H9 (cell line): Measurements from ENCODE around the gene KCNMB2. TPM values are rescaled to one million over a fixed set of nuclear protein-coding genes. Genes with fewer than 3 reads are reported as not detected.

Experiments
- DNase-seq: peaks from one replicate; pipeline ENCODE4 v3.0.0-alpha.2; 2017
- H2AFZ ChIP-seq: one replicate; pipeline ENCODE4 v1.6.1; 2013; ENCODE audit warnings: mild to moderate bottlenecking, low read length, control low read depth, moderate library complexity
- H2AK5ac ChIP-seq: 2 replicates; pipeline ENCODE4 v1.6.1; 2013; ENCODE audit warnings: low read length, control low read depth, mixed read lengths; ENCODE audit not compliant: insufficient read length
- H2BK120ac ChIP-seq: one replicate; pipeline ENCODE4 v1.6.1; 2013; ENCODE audit warnings: low read depth, mild to moderate bottlenecking, low read length, control low read depth, inconsistent platforms; ENCODE audit not compliant: poor library complexity, severe bottlenecking
- H2BK12ac ChIP-seq: 2 replicates; pipeline ENCODE4 v1.6.1; 2013; ENCODE audit warnings: low read length, control low read depth, mixed read lengths, low read depth; ENCODE audit not compliant: insufficient read length
- H2BK15ac ChIP-seq: 2 replicates; pipeline ENCODE4 v1.6.1; 2013; ENCODE audit warnings: low read depth, low read length, control low read depth
- H2BK20ac ChIP-seq: one replicate; pipeline ENCODE4 v1.6.1; 2013; ENCODE audit warnings: low read depth, mild to moderate bottlenecking, low read length, control low read depth, inconsistent platforms; ENCODE audit not compliant: poor library complexity, severe bottlenecking
- H2BK5ac ChIP-seq: 2 replicates; pipeline ENCODE4 v1.6.1; 2013; ENCODE audit warnings: low read length, control low read depth, mixed read lengths; ENCODE audit not compliant: insufficient read length
- H3K14ac ChIP-seq: 2 replicates; pipeline ENCODE4 v1.6.1; 2013; ENCODE audit warnings: low read length, control low read depth; ENCODE audit not compliant: insufficient read depth
- H3K18ac ChIP-seq: 2 replicates; pipeline ENCODE4 v1.6.1; 2013; ENCODE audit warnings: low read depth, mild to moderate bottlenecking, mixed read lengths, low read length, control low read depth; ENCODE audit not compliant: insufficient read length
- H3K23ac ChIP-seq: 2 replicates; pipeline ENCODE4 v1.6.1; 2013; ENCODE audit warnings: low read length, control low read depth, mixed read lengths, low read depth; ENCODE audit not compliant: insufficient read length
- H3K23me2 ChIP-seq: 2 replicates; pipeline ENCODE4 v1.6.1; 2013; ENCODE audit warnings: low read depth, mild to moderate bottlenecking, mixed read lengths, low read length, control low read depth; ENCODE audit not compliant: insufficient read length, poor library complexity, severe bottlenecking
- H3K27ac ChIP-seq: 2 replicates; pipeline ENCODE4 v1.5.1; 2013; ENCODE audit warnings: low read length, control low read depth, mixed read lengths, low read depth; ENCODE audit not compliant: insufficient read length
- H3K27me3 ChIP-seq: 2 replicates; pipeline ENCODE4 v1.6.1; 2013; ENCODE audit warnings: low read length, control low read depth, inconsistent platforms; ENCODE audit not compliant: insufficient read depth
- H3K4ac ChIP-seq: 2 replicates; pipeline ENCODE4 v1.6.1; 2013; ENCODE audit warnings: low read depth, mild to moderate bottlenecking, control low read depth, inconsistent platforms, low read length, moderate library complexity
- H3K4me1 ChIP-seq: 2 replicates; pipeline ENCODE4 v1.6.1; 2013; ENCODE audit warnings: low read length, control low read depth, inconsistent platforms; ENCODE audit not compliant: insufficient read depth
- H3K4me2 ChIP-seq: 2 replicates; pipeline ENCODE4 v1.6.1; 2013; ENCODE audit warnings: low read length, control low read depth, mixed read lengths; ENCODE audit not compliant: insufficient read length, insufficient read depth
- H3K56ac ChIP-seq: 2 replicates; pipeline ENCODE4 v1.6.1; 2013; ENCODE audit warnings: low read depth, mild to moderate bottlenecking, mixed read lengths, low read length, control low read depth; ENCODE audit not compliant: insufficient read length
- H3K79me1 ChIP-seq: 2 replicates; pipeline ENCODE4 v1.6.1; 2013; ENCODE audit warnings: low read depth, mild to moderate bottlenecking, moderate library complexity, low read length, control low read depth, inconsistent platforms; ENCODE audit not compliant: insufficient read depth, poor library complexity, severe bottlenecking
- H3K79me2 ChIP-seq: 2 replicates; pipeline ENCODE4 v1.6.1; 2013; ENCODE audit warnings: low read length, control low read depth, inconsistent platforms; ENCODE audit not compliant: insufficient read depth
- H3K9ac ChIP-seq: 2 replicates; pipeline ENCODE4 v1.6.1; 2013; ENCODE audit warnings: low read length, control low read depth, mixed read lengths; ENCODE audit not compliant: insufficient read length; ENCODE audit errors: extremely low read depth
- H3K9me3 ChIP-seq: one replicate; pipeline ENCODE4 v1.6.1; 2013; ENCODE audit warnings: low read depth, low read length, inconsistent platforms; ENCODE audit not compliant: control insufficient read depth
- H3T11ph ChIP-seq: one replicate; pipeline ENCODE4 v1.6.1; 2013; ENCODE audit warnings: mild to moderate bottlenecking, low read length, control low read depth, inconsistent platforms
- H4K20me1 ChIP-seq: one replicate; pipeline ENCODE4 v1.6.1; 2013; ENCODE audit not compliant: control insufficient read depth, insufficient read length, insufficient read depth
- H4K5ac ChIP-seq: 2 replicates; pipeline ENCODE4 v1.6.1; 2013; ENCODE audit warnings: low read depth, mild to moderate bottlenecking, mixed read lengths, low read length, control low read depth; ENCODE audit not compliant: insufficient read length
- H4K8ac ChIP-seq: replicated peaks from 2 replicates; pipeline ENCODE4 v1.6.1; 2013; ENCODE audit warnings: low read length, control low read depth, mixed read lengths, low read depth; ENCODE audit not compliant: insufficient read length
- H4K91ac ChIP-seq: 2 replicates; pipeline ENCODE4 v1.6.1; 2013; ENCODE audit warnings: low read depth, mild to moderate bottlenecking, moderate library complexity, mixed read lengths, low read length, control low read depth; ENCODE audit not compliant: insufficient read length
- H3K27ac Mint-ChIP-seq, 3 experiments: 2 replicates in 2 of 3; 3 replicates in 1 of 3; pipeline ENCODE4 v1.8.0; 2020 to 2021; ENCODE audit warnings: mixed read lengths in 3 of 3, mild to moderate bottlenecking in 1 of 3, moderate library complexity in 1 of 3
- H3K27me3 Mint-ChIP-seq: 2 replicates; pipeline ENCODE4 v1.8.0; 2021; ENCODE audit warnings: low read depth, mild to moderate bottlenecking, moderate library complexity, mixed read lengths
- H3K36me3 Mint-ChIP-seq, 3 experiments: 2 replicates in 2 of 3; 3 replicates in 1 of 3; pipeline ENCODE4 v1.8.0; 2020 to 2021; ENCODE audit warnings: low read depth in 3 of 3, mixed read lengths in 3 of 3; ENCODE audit not compliant: insufficient read depth in 1 of 3
- H3K4me1 Mint-ChIP-seq, 2 experiments: 2 replicates each; pipeline ENCODE4 v1.8.0; 2020; ENCODE audit warnings: mixed read lengths in 2 of 2
- H3K4me3 Mint-ChIP-seq, 2 experiments: 2 replicates in 1 of 2; 3 replicates in 1 of 2; pipeline ENCODE4 v1.8.0; 2020 to 2021; ENCODE audit warnings: mild to moderate bottlenecking in 2 of 2, mixed read lengths in 2 of 2, moderate library complexity in 1 of 2
- H3K9me3 Mint-ChIP-seq, 2 experiments: 2 replicates in 1 of 2; 3 replicates in 1 of 2; pipeline ENCODE4 v1.8.0; 2020; ENCODE audit warnings: mild to moderate bottlenecking in 2 of 2, mixed read lengths in 2 of 2, moderate library complexity in 1 of 2
- WGBS: extraction: QIAGEN DNeasy Blood & Tissue Kit; methylation state at CpG from one replicate; pipeline ENCODE4 v1.1.7; 2013; ENCODE audit warnings: missing lambda C conversion rate, low lambda C conversion rate, mixed read lengths; ENCODE audit not compliant: insufficient read length; ENCODE audit errors: extremely low coverage; 5-methylcytosine and 5-hydroxymethylcytosine counted together
- total RNA-seq: library from RNA; stranded (reverse); gene quantifications from 2 replicates; pipeline ENCODE4 v1.2.1, GENCODE V29; 2021
- TF ChIP-seq, protein P1 (sequence below): fragments of 200-600 bp; sonication (generic); conservative IDR thresholded peaks from 3 replicates; pipeline ENCODE4 v1.8.0; 2021; ENCODE audit warnings: antibody characterized with exemption, mild to moderate bottlenecking

The KCNMB2 gene
- total RNA-seq, 1 experiment from 2014 or later = not detected

DNA sequence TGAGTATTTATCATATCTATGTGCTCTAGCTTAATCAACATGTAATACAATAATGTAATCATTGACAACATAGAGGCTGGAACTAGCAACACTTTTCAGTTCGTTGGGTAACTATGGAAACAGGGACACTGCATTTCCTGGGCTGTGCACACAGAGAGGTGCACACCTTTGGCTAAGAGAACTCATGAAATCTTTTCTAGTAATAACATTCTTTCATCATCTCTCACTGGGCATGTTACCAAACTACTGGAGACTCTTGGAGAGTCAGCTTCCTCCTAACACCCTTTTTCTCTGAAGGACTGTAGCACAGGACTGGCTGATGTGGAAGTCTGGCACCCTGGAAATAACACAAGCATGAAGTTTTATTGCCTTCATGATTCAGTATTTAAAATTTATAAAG is 135.6 kb downstream of the KCNMB2 start:
- Histone ChIP-seq H3K23me2 (no peaks in the 10 kb centered on the region), H3K14ac (no peak overlapping the region), H2BK20ac (no peak overlapping the region), H3K23ac (no peak overlapping the region), H2BK5ac (no peak overlapping the region), H3K4ac (no peak overlapping the region), H2AK5ac (no peak overlapping the region), H3K27ac (no peak overlapping the region), H4K20me1 (no peaks in the 10 kb centered on the region), H4K91ac (no peak overlapping the region), H2BK12ac (no peak overlapping the region), H3K4me1 (no peaks in the 10 kb centered on the region), H2BK120ac (no peak overlapping the region), H3K79me2 (no peaks in the 10 kb centered on the region), H3K56ac (no peak overlapping the region), H3K4me2 (no peak overlapping the region), H3K27me3 (no peaks in the 10 kb centered on the region), H2AFZ (no peak overlapping the region), H3K9ac (no peak overlapping the region), H2BK15ac (no peak overlapping the region), H3K9me3 (no peaks in the 10 kb centered on the region), H3K18ac (no peak overlapping the region), H3K79me1 (no peaks in the 10 kb centered on the region), H3T11ph (no peak overlapping the region), H4K5ac (no peak overlapping the region), H4K8ac (no peak overlapping the region)
- TF ChIP-seq, protein P1, sequence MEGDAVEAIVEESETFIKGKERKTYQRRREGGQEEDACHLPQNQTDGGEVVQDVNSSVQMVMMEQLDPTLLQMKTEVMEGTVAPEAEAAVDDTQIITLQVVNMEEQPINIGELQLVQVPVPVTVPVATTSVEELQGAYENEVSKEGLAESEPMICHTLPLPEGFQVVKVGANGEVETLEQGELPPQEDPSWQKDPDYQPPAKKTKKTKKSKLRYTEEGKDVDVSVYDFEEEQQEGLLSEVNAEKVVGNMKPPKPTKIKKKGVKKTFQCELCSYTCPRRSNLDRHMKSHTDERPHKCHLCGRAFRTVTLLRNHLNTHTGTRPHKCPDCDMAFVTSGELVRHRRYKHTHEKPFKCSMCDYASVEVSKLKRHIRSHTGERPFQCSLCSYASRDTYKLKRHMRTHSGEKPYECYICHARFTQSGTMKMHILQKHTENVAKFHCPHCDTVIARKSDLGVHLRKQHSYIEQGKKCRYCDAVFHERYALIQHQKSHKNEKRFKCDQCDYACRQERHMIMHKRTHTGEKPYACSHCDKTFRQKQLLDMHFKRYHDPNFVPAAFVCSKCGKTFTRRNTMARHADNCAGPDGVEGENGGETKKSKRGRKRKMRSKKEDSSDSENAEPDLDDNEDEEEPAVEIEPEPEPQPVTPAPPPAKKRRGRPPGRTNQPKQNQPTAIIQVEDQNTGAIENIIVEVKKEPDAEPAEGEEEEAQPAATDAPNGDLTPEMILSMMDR = no peak
- H3K36me3 Mint-ChIP-seq = no peaks in the 10 kb centered on the region
- no peak overlapping the region for H3K4me3 Mint-ChIP-seq
- no peaks in the 10 kb centered on the region; a peak in 1 of 5 replicates for H3K9me3 Mint-ChIP-seq
- WGBS = no CpG with 5 or more reads among the region's 1 CpG
- H3K4me1 Mint-ChIP-seq = peaks cover 0 to 3% of the 10 kb centered on the region in 2 experiments; a peak in 1 of 4 replicates
- H3K27me3 Mint-ChIP-seq = no peaks in the 10 kb centered on the region
- no peak overlapping the region for H3K27ac Mint-ChIP-seq
- DNase-seq = no peak
